PC-9 (cell line): Measurements from ENCODE around the gene NDRG2. TPM values are rescaled to one million over a fixed set of nuclear protein-coding genes. Genes with fewer than 3 reads are reported as not detected.
A peak's percentile ranks its signal among the peaks of the same experiment; 100 is the strongest.

Experiments used
- BruUV-seq: library from RNA; stranded (reverse); fragments of 400-500 nt; replicated peaks from 2 replicates; lab custom pipeline; 2021; lab: Mats Ljungman, UMichigan
- CTCF ChIA-PET: fragments of 300-600 bp; sonication (Branson Sonifier 250); formaldehyde crosslinking; loops from one replicate; lab custom pipeline; 2022; ENCODE audit warnings: antibody characterized with exemption; lab: Charles Lee
- POLR2A ChIA-PET: fragments of 300-600 bp; sonication (Branson Sonifier 250); formaldehyde crosslinking; loops from one replicate; lab custom pipeline; 2022; ENCODE audit warnings: antibody characterized with exemption; ENCODE audit not compliant: unreplicated experiment; lab: Charles Lee
- DNase-seq, 2 experiments: peaks; one replicate each; pipeline versions ENCODE4 v3.0.0 to v3.0.0-alpha.2; 2015 to 2022; ENCODE audit warnings: mixed read lengths in 1 of 2
- H2AFZ ChIP-seq: fragments of 200-600 bp; sonication (generic); 2 replicates; pipeline ENCODE4 v1.8.1; 2017; ENCODE audit warnings: antibody characterized with exemption
- H3F3A ChIP-seq: fragments of 200-600 bp; sonication (generic); 2 replicates; pipeline ENCODE4 v1.8.1; 2017; ENCODE audit warnings: antibody characterized with exemption, mild to moderate bottlenecking, low read depth; ENCODE audit not compliant: insufficient read depth
- H3K27ac ChIP-seq: fragments of 200-600 bp; sonication (generic); 2 replicates; pipeline ENCODE4 v1.6.1; 2016; ENCODE audit warnings: mixed run types
- H3K27me3 ChIP-seq: fragments of 200-600 bp; sonication (generic); 2 replicates; pipeline ENCODE4 v1.6.1; 2016; ENCODE audit warnings: low read depth, mixed run types; ENCODE audit not compliant: insufficient read depth
- H3K36me3 ChIP-seq: fragments of 200-600 bp; sonication (generic); 2 replicates; pipeline ENCODE4 v1.6.1; 2016; ENCODE audit warnings: low read depth, mixed run types
- H3K4me1 ChIP-seq: fragments of 200-600 bp; sonication (generic); replicated peaks from 2 replicates; pipeline ENCODE4 v1.6.1; 2016; ENCODE audit warnings: mixed run types; ENCODE audit not compliant: insufficient read depth
- H3K4me2 ChIP-seq: fragments of 200-600 bp; sonication (generic); 2 replicates; pipeline ENCODE4 v1.6.1; 2017; ENCODE audit warnings: mixed run types
- H3K4me3 ChIP-seq: fragments of 200-600 bp; sonication (generic); 2 replicates; pipeline ENCODE4 v1.6.1; 2016; ENCODE audit warnings: mixed run types
- H3K79me2 ChIP-seq: fragments of 200-600 bp; sonication (generic); 2 replicates; pipeline ENCODE4 v1.6.1; 2017; ENCODE audit warnings: low read depth, mixed run types
- H3K9me2 ChIP-seq: fragments of 200-600 bp; sonication (generic); 2 replicates; pipeline ENCODE4 v1.8.1; 2017; ENCODE audit warnings: mild to moderate bottlenecking; ENCODE audit not compliant: insufficient read depth
- H3K9me3 ChIP-seq: fragments of 200-600 bp; sonication (generic); 2 replicates; pipeline ENCODE4 v1.8.1; 2016; ENCODE audit warnings: low read depth; ENCODE audit not compliant: insufficient read depth
- H4K20me1 ChIP-seq: fragments of 200-600 bp; sonication (generic); 2 replicates; pipeline ENCODE4 v1.8.1; 2017; ENCODE audit not compliant: insufficient read depth
- EZH2 ChIP-seq: fragments of 200-600 bp; sonication (generic); IDR thresholded peaks from 2 replicates; pipeline ENCODE4 v1.8.0; 2017; ENCODE audit warnings: antibody characterized with exemption, low read depth
- intact Hi-C: fragments of 100-400 bp; cut with micrococcal nuclease; formaldehyde crosslinking; loops from one replicate; pipeline ENCODE4 v1.10.0; 2022; ENCODE audit not compliant: unreplicated experiment
- total RNA-seq: library from RNA; stranded (reverse); gene quantifications from 2 replicates; pipeline ENCODE4 v1.2.3, GENCODE V29; 2021
- TF ChIP-seq, protein P1 (sequence below): fragments of 200-600 bp; sonication (generic); conservative IDR thresholded peaks from 2 replicates; pipeline ENCODE4 v1.6.1; 2017; ENCODE audit warnings: mixed run types, antibody characterized with exemption, mild to moderate bottlenecking, moderate library complexity

The NDRG2 gene
- total RNA-seq, 1 experiment from 2014 or later, result 12.2 TPM

GRCh38 chr14:20999591-20999990, 25.3 kb downstream of the NDRG2 start:
- intact Hi-C loops, result loop anchor here (2.0 to 5.0 kb wide), 2 partner anchors 29 to 367 kb away; no protein-coding TSS in a partner anchor
- ChIA-PET POLR2A (no interaction called here), CTCF (interaction anchor here (1.1 to 1.9 kb wide), 3 partner anchors 15 to 105 kb away, joined by 3 to 9 read pairs (median 4); no protein-coding TSS in a partner anchor)
- no peak for DNase-seq
- Histone ChIP-seq H3K79me2 (no peaks in the 10 kb centered on the region), H3K36me3 (no peaks in the 10 kb centered on the region), H3K9me2 (no peaks in the 10 kb centered on the region), H3K4me2 (peak overlapping the region; percentile 47; the same call in 1 of the 2 replicates), H3F3A (peaks cover 13% of the 10 kb centered on the region; the same call in 1 of the 2 replicates), H2AFZ (no peak overlapping the region), H3K27me3 (no peaks in the 10 kb centered on the region), H3K27ac (no peak overlapping the region), H3K9me3 (no peaks in the 10 kb centered on the region), H3K4me3 (no peak overlapping the region), H4K20me1 (no peaks in the 10 kb centered on the region), H3K4me1 (peaks cover 20% of the 10 kb centered on the region)
- no TSS peak for BruUV-seq
- TF ChIP-seq, protein P1, sequence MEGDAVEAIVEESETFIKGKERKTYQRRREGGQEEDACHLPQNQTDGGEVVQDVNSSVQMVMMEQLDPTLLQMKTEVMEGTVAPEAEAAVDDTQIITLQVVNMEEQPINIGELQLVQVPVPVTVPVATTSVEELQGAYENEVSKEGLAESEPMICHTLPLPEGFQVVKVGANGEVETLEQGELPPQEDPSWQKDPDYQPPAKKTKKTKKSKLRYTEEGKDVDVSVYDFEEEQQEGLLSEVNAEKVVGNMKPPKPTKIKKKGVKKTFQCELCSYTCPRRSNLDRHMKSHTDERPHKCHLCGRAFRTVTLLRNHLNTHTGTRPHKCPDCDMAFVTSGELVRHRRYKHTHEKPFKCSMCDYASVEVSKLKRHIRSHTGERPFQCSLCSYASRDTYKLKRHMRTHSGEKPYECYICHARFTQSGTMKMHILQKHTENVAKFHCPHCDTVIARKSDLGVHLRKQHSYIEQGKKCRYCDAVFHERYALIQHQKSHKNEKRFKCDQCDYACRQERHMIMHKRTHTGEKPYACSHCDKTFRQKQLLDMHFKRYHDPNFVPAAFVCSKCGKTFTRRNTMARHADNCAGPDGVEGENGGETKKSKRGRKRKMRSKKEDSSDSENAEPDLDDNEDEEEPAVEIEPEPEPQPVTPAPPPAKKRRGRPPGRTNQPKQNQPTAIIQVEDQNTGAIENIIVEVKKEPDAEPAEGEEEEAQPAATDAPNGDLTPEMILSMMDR, result no peak

GRCh38 chr14:20998674-20999366, 26.0 kb downstream of the NDRG2 start, which contains the start of gene SLC39A2:
SLC39A2 (plus strand) TSS chr14:20999293; CDS start chr14:20999447, 154 bp downstream.
- H3K9me2 ChIP-seq, result no peaks in the 10 kb centered on the region
- H3F3A ChIP-seq, result peaks cover 13% of the 10 kb centered on the region; the same call in 1 of the 2 replicates
- DNase-seq, result peak; percentile 64 to 76
- intact Hi-C loops, result loop anchor here (2.0 to 5.0 kb wide), 2 partner anchors 28 to 367 kb away; no protein-coding TSS in a partner anchor
- no peaks in the 10 kb centered on the region for H3K79me2 ChIP-seq
- ChIA-PET CTCF (interaction anchor here (0.6 to 1.9 kb wide), 4 partner anchors 16 to 106 kb away, joined by 3 to 9 read pairs (median 4); no protein-coding TSS in a partner anchor), POLR2A (interaction anchor here (0.7 kb wide), 1 partner anchor 11 kb away, joined by 3 read pairs; no protein-coding TSS in a partner anchor)
- H3K4me3 ChIP-seq, result no peak within 1 kb of the TSS
- peaks cover 20% of the 10 kb centered on the region for H3K4me1 ChIP-seq
- no TSS peak for BruUV-seq
- H3K27ac ChIP-seq, result peak within 1 kb of the TSS; percentile 68
- TF ChIP-seq EZH2, result no peak
- TF ChIP-seq, protein P1, result no peak
- no peaks in the 10 kb centered on the region for H3K36me3 ChIP-seq
- no peaks in the 10 kb centered on the region for H3K27me3 ChIP-seq
- H3K4me2 ChIP-seq, result peak within 1 kb of the TSS; percentile 47
- no peak within 1 kb of the TSS for H2AFZ ChIP-seq
- no peaks in the 10 kb centered on the region for H4K20me1 ChIP-seq
- H3K9me3 ChIP-seq, result no peaks in the 10 kb centered on the region

DNA sequence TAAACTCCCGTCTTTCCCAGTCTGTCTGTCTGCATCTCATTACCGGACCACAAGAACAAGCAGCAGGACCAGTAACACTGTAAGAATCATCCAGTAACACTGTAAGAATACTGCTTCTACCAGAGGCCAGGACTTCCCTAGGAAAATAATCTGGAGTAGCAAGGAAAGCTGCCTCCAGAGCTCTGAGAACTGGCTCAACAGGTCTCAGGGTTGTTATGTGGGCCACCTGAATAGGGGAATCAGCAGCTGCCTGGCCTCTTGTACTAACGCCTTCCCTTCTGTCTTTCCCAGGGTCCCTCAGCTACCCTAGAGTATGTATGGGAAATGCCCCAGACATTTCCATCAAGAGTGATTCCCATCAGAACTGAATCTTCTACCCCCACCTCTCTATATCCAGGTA, 26.7 kb downstream of the NDRG2 start:
- CTCF ChIA-PET, result interaction anchor here (1.9 kb wide), 1 partner anchor 27 kb away, joined by 9 read pairs; no protein-coding TSS in a partner anchor
- intact Hi-C loops, result loop anchor here (2.0 to 5.0 kb wide), 2 partner anchors 27 to 366 kb away; no protein-coding TSS in a partner anchor
- Histone ChIP-seq H3K36me3 (no peaks in the 10 kb centered on the region), H3K9me2 (no peaks in the 10 kb centered on the region), H3K9me3 (no peaks in the 10 kb centered on the region), H3K4me1 (peaks cover 20% of the 10 kb centered on the region), H2AFZ (no peak overlapping the region), H3K79me2 (no peaks in the 10 kb centered on the region), H3K4me3 (no peak overlapping the region), H3K4me2 (peak overlapping the region; percentile 47), H3K27ac (peak overlapping the region; percentile 68), H3K27me3 (no peaks in the 10 kb centered on the region), H4K20me1 (no peaks in the 10 kb centered on the region), H3F3A (peaks cover 13% of the 10 kb centered on the region; the same call in 1 of the 2 replicates)
- TF ChIP-seq, protein P1, result no peak
- no peak for TF ChIP-seq EZH2
- POLR2A ChIA-PET, result interaction anchor here (0.7 kb wide), 1 partner anchor 11 kb away, joined by 3 read pairs; no protein-coding TSS in a partner anchor
- peak; percentile 17 to 61 for DNase-seq
- BruUV-seq, result no TSS peak
